Nephron progenitor cell (in vitro differentiated cells): ENCODE results near the gene ZSCAN12.
A peak's percentile ranks its signal among the peaks of the same experiment; 100 is the strongest.

ENCODE experiments used
- DNase-seq: peaks from one replicate; pipeline ENCODE4 v3.0.0; 2021
- H3K27ac Mint-ChIP-seq: 2 replicates; pipeline ENCODE4 v1.8.0; 2021; ENCODE audit warnings: mild to moderate bottlenecking, moderate library complexity, mixed read lengths
- H3K27me3 Mint-ChIP-seq: 2 replicates; pipeline ENCODE4 v1.8.0; 2021; ENCODE audit warnings: mild to moderate bottlenecking, low read depth, mixed read lengths; ENCODE audit not compliant: poor library complexity
- H3K36me3 Mint-ChIP-seq: 2 replicates; pipeline ENCODE4 v1.8.0; 2021; ENCODE audit warnings: low read depth, mixed read lengths
- H3K4me1 Mint-ChIP-seq: 2 replicates; pipeline ENCODE4 v1.8.0; 2021; ENCODE audit warnings: mixed read lengths
- H3K4me3 Mint-ChIP-seq: 2 replicates; pipeline ENCODE4 v1.8.0; 2021; ENCODE audit warnings: mild to moderate bottlenecking, moderate library complexity, mixed read lengths
- H3K9me3 Mint-ChIP-seq: 2 replicates; pipeline ENCODE4 v1.8.0; 2021; ENCODE audit warnings: mild to moderate bottlenecking, moderate library complexity, mixed read lengths
- CTCF ChIP-seq: fragments of 200-600 bp; sonication (generic); IDR thresholded peaks from 2 replicates; pipeline ENCODE4 v1.5.0; 2021; ENCODE audit warnings: antibody characterized with exemption

ZSCAN12 gene

DNA sequence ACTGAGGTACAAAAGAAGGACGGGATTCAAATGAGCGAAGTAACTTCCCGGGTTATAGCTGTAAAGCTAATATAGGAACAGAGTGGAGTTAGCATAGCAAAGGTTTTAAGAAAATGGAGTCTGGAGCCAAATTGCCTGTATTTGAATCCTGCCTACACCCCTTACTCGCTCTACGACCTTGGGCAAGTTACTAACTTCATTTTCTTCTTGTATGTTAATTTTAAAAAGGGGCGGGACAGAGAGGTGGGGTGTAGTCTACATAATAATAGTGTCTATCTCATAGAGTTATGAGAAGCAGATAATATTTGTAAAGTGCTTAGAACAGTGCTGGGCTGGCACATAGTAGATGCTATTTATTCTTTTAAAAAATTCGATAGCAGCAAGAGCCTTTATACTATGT, 43.0 kb upstream of the ZSCAN12 start:
- TF ChIP-seq CTCF, result no peak
- no peak for DNase-seq
- Mint-ChIP-seq H3K27ac (peak overlapping the region; percentile 99), H3K4me3 (peak overlapping the region; percentile 100), H3K36me3 (no peaks in the 10 kb centered on the region), H3K4me1 (peaks cover 11% of the 10 kb centered on the region), H3K27me3 (peaks cover 5% of the 10 kb centered on the region), H3K9me3 (peaks cover 10% of the 10 kb centered on the region)

DNA sequence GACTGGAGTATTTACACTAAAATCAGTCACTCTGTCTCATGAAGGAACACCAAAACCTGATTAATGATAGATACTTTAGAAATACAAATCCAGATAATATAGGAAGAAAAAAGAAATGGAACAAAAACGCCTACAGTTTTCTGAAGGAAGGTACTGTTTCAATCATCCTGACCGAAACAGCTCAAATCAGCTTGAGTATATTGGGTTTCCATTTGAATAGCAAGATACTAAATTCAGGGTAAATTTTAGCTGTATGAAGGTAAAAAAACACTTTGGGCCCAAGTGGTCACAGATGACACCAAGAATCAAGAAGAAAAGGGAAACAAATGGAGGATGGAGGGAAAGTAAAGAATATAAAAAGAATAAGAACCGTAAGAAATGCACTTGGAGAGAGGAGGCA, 36.9 kb upstream of the ZSCAN12 start:
- Mint-ChIP-seq H3K4me1 (no peaks in the 10 kb centered on the region), H3K27ac (no peak overlapping the region), H3K27me3 (no peaks in the 10 kb centered on the region), H3K36me3 (peaks cover 31% of the 10 kb centered on the region), H3K4me3 (no peak overlapping the region), H3K9me3 (no peaks in the 10 kb centered on the region)
- no peak for TF ChIP-seq CTCF
- no peak for DNase-seq

DNA sequence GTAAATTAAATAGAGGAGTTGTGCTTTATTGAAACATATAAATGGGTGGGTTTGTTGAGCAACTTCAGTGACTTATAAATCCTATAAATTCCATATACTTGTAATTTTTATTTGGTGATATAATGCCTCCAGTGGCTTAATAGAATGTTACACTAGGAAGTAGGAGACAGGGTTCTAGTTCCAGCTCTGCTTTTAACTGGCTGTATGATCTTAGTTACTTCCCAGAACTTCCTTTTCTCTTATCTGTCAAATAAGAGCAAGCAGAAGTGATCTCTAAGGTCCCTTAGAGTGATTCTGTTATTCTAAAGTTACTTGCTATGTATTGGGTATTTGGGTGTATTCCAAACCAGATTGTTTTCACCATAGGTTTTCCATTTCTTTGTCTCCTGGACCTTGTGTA, 33.6 kb upstream of the ZSCAN12 start:
- H3K27ac Mint-ChIP-seq, result no peak overlapping the region
- H3K9me3 Mint-ChIP-seq, result no peaks in the 10 kb centered on the region
- no peak for TF ChIP-seq CTCF
- H3K4me1 Mint-ChIP-seq, result no peaks in the 10 kb centered on the region
- no peak overlapping the region for H3K4me3 Mint-ChIP-seq
- H3K36me3 Mint-ChIP-seq, result peaks cover 62% of the 10 kb centered on the region
- no peaks in the 10 kb centered on the region for H3K27me3 Mint-ChIP-seq
- DNase-seq, result no peak

GRCh38 chr6:28429781-28430180, 30.2 kb upstream of the ZSCAN12 start:
- peaks cover 86% of the 10 kb centered on the region for H3K36me3 Mint-ChIP-seq
- H3K4me3 Mint-ChIP-seq, result no peak overlapping the region
- TF ChIP-seq CTCF, result no peak
- H3K9me3 Mint-ChIP-seq, result peaks cover 19% of the 10 kb centered on the region
- no peak overlapping the region for H3K27ac Mint-ChIP-seq
- H3K4me1 Mint-ChIP-seq, result no peaks in the 10 kb centered on the region
- DNase-seq, result no peak
- H3K27me3 Mint-ChIP-seq, result no peaks in the 10 kb centered on the region

GRCh38 chr6:28425944-28426541, 26.5 kb upstream of the ZSCAN12 start:
- H3K27me3 Mint-ChIP-seq, result no peaks in the 10 kb centered on the region
- H3K27ac Mint-ChIP-seq, result no peak overlapping the region
- no peak for DNase-seq
- no peak overlapping the region for H3K4me3 Mint-ChIP-seq
- no peak for TF ChIP-seq CTCF
- no peaks in the 10 kb centered on the region for H3K4me1 Mint-ChIP-seq
- peaks cover 92% of the 10 kb centered on the region for H3K36me3 Mint-ChIP-seq
- H3K9me3 Mint-ChIP-seq, result peaks cover 25% of the 10 kb centered on the region

DNA sequence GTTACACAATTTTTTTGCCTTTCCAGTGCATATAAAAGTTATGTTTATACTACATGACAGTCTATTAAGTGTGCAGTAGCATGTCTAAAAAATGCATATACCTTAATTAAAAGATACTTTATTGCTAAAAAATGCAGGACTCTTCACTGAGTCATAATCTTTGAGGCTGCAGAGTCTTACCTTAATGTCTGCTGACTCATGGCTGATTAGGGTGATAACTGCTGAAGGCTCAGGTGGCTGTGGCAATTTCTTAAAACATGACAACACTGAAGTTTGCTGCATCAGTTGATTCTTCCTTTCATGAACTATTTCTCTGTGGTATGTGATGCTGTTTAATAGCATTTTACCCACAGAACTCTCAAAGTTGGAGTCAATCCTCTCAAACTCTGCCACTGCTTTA, 24.6 kb upstream of the ZSCAN12 start:
- peaks cover 25% of the 10 kb centered on the region for H3K9me3 Mint-ChIP-seq
- peaks cover 90% of the 10 kb centered on the region for H3K36me3 Mint-ChIP-seq
- no peak overlapping the region for H3K4me3 Mint-ChIP-seq
- no peaks in the 10 kb centered on the region for H3K4me1 Mint-ChIP-seq
- H3K27me3 Mint-ChIP-seq, result no peaks in the 10 kb centered on the region
- no peak overlapping the region for H3K27ac Mint-ChIP-seq
- no peak for DNase-seq
- no peak for TF ChIP-seq CTCF
